HG02943 (cell line): ENCODE measurements around the gene AFDN.

Experiments used
- ATAC-seq: cut with Tn5 transposase; IDR thresholded peaks from one replicate; pipeline ENCODE4 v1.9.1; 2021; ENCODE audit warnings: mild to moderate bottlenecking, low read depth, moderate library complexity; ENCODE audit not compliant: unreplicated experiment

AFDN gene

GRCh38 chr6:167866642-167867041 lies 39.9 kb downstream of the AFDN start:
- ATAC-seq = no peak

GRCh38 chr6:167870321-167870720 lies 43.6 kb downstream of the AFDN start:
- ATAC-seq = no peak

- ATAC-seq = no peak
These were observed 46.0 kb downstream of the AFDN start for GRCh38 chr6:167872538-167873210.

DNA sequence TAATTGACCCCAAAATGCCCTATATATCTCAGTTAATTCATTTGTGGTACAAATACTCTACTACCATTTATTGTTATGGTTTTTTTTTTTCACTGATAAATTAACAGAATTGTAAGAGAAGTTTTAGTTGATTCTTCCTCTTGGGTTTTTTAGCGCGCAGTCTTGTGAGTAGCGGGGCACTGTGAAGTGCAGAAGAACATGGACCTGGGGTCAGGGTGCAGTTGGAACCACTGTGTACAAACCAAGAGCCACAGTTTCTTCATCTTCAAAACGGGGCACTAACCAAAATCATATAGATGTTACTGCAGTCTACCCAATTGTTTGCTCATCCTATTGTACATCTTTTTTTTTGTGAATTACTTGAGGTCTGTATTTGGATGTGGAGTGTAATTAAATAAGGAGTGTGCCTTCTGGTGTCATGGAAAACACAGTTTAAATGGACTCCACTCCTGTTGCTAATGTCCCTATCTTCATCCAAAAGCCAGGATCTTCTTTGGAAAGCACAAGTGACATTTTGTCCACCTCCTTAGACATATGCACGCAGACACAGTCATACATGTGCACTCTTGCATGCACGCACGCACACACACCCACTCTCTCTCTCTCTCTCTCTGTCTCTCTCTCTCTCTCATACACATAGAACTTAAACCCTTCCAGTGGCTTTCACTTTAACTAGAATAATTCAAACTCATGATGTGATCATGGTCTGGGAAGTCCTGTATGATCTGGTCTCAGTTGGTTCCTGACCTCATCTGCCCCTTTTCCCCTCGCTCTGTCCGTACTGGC lies 51.5 kb downstream of the AFDN start:
- ATAC-seq = no peak

GRCh38 chr6:167879612-167880011 lies 52.9 kb downstream of the AFDN start:
- ATAC-seq = no peak

- no peak for ATAC-seq
These were observed 54.6 kb downstream of the AFDN start for GRCh38 chr6:167881327-167881726.

GRCh38 chr6:167882244-167882643 lies 55.5 kb downstream of the AFDN start:
- ATAC-seq = no peak

GRCh38 chr6:167888098-167888497 lies 61.4 kb downstream of the AFDN start:
- no peak for ATAC-seq

- peak; percentile 76 for ATAC-seq
These were observed 66.4 kb downstream of the AFDN start for GRCh38 chr6:167892835-167893815.

DNA sequence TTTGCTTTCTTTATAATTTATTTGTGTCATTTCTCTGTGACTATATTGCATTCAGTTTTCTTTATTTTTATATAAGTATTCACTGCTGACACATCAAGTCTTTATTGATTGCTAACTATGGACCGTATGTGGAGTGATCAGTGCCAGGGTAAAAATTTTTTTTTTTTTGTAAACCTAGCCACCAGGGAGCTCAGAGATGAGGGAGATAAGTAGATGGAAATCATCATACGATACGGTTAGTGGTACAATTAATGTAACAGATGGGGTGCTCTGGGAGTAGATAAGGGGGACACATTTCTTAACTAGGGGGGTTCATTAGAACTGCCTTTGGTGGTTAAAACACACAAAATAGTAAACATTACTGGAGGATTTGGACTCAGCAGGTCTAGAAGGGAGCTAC lies 68.3 kb downstream of the AFDN start:
- ATAC-seq = no peak

- no peak for ATAC-seq
These were observed 69.9 kb downstream of the AFDN start for GRCh38 chr6:167896648-167897047.

DNA sequence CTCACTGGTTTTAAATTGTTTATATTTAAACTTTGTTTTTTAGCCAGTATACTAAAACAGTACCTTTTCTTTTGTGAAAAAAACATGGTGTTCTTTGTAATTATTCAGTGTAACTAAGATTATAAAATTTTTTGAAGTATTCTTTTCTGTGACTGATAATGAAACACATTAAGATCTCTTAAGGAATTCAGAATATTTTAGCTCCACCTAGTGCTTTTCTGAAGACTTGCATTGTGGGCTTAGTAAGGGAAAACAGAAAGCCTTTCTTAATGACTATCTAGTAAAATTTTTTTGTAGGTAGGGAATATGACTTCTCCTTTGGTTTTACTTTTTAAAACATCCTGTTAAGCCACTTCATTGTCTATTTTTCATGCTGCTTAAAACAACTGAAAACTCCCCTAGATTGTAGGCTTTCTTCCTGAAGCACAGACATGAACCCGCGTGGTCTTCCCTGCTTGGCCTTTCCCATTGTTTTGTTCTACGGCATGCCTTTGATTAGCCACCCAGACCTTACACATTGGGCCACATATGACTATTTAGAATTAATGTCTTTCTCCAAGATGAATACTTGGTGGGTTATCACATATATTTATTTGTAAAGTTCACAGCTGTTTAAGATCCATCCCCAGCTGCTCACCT lies 72.1 kb downstream of the AFDN start:
- no peak for ATAC-seq

- ATAC-seq = no peak
These were observed 78.1 kb downstream of the AFDN start for GRCh38 chr6:167904791-167905190.

- ATAC-seq = no peak
These were observed 80.2 kb downstream of the AFDN start for GRCh38 chr6:167906899-167907298.

DNA sequence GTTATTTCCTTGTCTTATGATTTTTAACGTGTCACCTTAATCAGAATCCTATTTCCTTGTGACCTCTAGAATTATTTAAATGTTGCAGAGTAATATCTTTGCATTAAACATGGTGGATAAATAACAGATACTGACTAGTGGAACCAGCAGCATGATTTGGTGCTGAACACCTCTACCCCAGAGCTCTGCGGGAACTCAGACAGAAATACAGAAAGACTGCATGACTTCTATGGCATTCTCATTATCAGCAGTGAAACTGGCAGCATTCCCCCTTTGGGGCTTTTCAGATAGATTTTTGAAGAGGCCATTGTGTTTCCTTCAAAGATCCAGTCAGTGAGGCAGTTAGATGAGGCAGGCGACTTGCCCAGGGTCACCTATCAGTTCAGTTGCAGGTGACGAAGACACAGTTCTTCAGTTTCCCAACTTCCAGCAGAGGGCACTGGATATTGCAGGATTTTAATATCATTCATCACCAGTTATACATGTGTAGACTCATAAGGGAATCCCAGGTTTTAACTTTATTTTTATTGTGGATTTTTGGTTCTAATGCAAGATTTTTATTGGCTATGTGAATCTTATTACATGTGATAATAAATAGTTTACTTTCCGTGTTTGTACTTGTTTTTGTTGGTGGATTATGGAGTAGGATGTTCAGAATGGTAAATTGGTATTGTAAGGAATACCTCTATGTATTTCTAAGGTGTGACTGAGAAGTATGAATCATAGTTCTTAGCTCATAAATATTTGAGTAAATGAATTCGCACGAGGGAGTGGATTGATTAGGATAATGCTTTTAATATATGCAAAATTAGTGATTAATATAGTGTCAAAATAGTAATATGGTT lies 81.3 kb downstream of the AFDN start:
- ATAC-seq = no peak

DNA sequence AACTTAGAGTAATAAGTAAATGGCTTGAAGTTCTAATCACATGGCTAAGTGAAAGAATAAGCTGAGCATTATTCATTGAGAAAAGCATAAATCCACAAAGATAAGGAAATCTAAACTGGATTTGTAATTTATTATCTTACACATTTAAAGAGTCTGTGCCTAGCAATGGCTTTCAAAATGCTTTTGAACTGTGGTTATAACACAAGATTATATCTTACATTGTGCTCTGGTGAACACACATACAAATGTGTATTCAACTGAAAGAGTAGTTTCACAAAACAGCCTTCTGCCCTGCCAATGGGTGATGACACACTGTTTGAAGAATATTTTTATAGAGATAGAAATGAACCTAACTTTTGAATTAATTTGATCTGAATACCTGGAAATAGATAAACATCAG lies 83.3 kb downstream of the AFDN start:
- ATAC-seq = no peak

- ATAC-seq = no peak
These were observed 83.9 kb downstream of the AFDN start for GRCh38 chr6:167910652-167911051.

DNA sequence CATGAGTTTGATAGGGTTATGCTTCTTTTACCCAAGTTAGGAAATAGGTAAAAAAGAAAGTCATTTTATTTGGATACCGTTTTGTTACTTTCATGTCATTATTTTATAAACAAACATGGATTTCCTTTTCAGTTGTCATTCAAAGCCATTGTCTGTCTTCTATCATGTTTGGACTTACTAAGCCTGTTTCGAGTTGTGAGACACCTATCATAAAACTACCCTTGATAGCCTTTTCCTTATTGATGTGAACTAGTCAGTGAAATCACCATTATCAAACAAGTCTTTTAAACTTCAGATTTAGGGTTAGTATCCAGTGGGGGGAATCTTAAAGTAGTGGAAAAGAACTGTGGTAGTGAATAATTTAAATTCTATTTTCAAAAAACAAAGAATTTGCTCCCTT lies 85.8 kb downstream of the AFDN start:
- ATAC-seq = no peak

GRCh38 chr6:167913699-167914098 lies 87.0 kb downstream of the AFDN start:
- no peak for ATAC-seq

GRCh38 chr6:167915139-167915538 lies 88.4 kb downstream of the AFDN start:
- no peak for ATAC-seq
